ENCODE measurements around the gene TMEM232.

- TF ChIP-seq CTCF (IDR thresholded peaks at IDR 0.05), result no peak
- no peak for TF ChIP-seq POLR2A (IDR thresholded peaks at IDR 0.05)
Observed at GRCh38 chr5:110702300-110702699, 24.2 kb downstream of the TMEM232 start.
